Pons (tissue), 1 donor: ENCODE results near the gene FAM163B.

ENCODE experiments used
- DNase-seq: peaks from one replicate; pipeline ENCODE4 v3.0.0-alpha.2; 2016; ENCODE audit warnings: low spot score

The FAM163B gene

GRCh38 chr9:133581011-133581410 lies 28.2 kb downstream of the FAM163B start:
- no peak for DNase-seq

GRCh38 chr9:133580419-133580738 lies 28.8 kb downstream of the FAM163B start:
- DNase-seq, result no peak

GRCh38 chr9:133579601-133580418 lies 29.4 kb downstream of the FAM163B start:
- DNase-seq, result no peak

- no peak for DNase-seq
Observed at GRCh38 chr9:133578524-133579441, 30.4 kb downstream of the FAM163B start.

DNA sequence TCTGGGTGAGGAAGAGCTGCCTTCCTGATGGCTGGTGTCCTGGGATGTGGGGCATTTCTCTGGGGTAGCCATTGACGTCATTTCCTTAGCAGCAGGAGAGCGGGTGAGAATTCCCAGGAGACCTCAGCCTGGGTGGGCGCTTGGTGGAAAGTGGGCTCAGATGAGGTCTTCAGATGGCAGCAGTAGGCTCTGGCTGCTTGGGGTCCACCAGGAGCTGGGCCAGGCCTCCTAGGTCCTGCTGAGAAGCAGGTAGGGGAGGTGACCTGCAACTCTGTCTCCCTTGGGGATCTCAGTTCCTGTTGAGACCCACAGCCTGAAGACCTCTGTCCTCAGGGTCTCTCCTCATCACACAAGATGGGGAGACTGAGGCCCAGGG lies 31.5 kb downstream of the FAM163B start:
- DNase-seq, result no peak

- no peak for DNase-seq
Observed at GRCh38 chr9:133576875-133577736, 32.1 kb downstream of the FAM163B start.

GRCh38 chr9:133576031-133576874 lies 32.9 kb downstream of the FAM163B start:
- DNase-seq, result no peak

GRCh38 chr9:133575186-133576030 lies 33.8 kb downstream of the FAM163B start:
- no peak for DNase-seq

GRCh38 chr9:133574771-133575170 lies 34.4 kb downstream of the FAM163B start:
- no peak for DNase-seq

DNA sequence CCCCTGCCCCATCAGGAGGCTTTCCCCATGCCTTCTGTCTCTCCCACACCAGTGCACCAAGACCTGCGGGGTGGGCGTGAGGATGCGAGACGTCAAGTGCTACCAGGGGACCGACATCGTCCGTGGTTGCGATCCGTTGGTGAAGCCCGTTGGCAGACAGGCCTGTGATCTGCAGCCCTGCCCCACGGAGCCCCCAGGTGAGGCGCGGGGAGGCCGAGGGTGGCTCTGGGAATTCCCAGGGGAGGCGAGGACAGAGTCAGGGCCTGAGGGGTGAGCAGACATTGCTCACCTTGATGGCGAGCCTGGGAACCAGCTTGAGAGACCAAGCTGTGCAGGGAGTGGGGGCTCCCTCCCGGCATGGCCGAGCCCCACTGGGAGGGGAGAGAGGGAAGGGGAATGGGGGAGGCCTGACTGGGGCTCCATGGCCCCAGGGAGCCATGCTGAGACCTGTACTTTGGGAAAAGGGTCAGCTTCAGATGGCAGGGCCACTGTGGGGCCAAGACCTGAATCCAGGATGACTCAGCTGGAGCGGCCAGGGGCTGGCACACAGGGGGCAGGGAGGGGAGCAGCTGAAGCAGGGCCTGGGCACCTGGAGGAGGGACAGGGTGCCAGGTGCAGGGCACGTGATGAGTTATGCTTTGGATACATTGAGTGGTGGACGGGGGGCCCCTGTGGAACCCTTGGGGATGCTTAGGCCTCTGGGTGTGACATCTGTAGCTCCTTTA lies 35.2 kb downstream of the FAM163B start:
- no peak for DNase-seq

GRCh38 chr9:133572821-133573361 lies 36.3 kb downstream of the FAM163B start:
- DNase-seq, result peak; percentile 77

GRCh38 chr9:133571896-133572595 lies 37.1 kb downstream of the FAM163B start:
- DNase-seq, result no peak

- no peak for DNase-seq
Observed at GRCh38 chr9:133571391-133571890, 37.7 kb downstream of the FAM163B start.

DNA sequence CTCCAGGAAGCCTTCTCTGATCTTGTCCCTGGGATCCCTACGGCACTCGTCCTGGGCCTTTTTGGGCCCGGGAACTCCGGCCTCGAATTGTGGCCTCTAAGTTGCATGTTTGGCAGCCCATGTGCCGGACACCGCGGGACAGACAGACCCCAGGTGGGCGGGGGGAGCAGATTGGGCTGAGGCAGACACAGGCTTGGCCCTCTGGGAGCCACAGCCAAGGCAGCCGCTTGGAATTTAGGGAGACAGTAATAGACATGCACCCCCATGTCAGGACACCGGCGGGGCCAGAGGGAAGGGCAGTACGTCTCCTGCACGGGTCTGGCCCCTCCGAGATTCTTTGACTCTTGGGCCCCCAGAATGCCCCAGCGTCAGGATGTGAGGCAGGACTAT lies 38.5 kb downstream of the FAM163B start:
- no peak for DNase-seq

- DNase-seq, result no peak
Observed at GRCh38 chr9:133569891-133570690, 39.1 kb downstream of the FAM163B start.

- no peak for DNase-seq
Observed at GRCh38 chr9:133569121-133569785, 39.9 kb downstream of the FAM163B start.

- no peak for DNase-seq
Observed at GRCh38 chr9:133568186-133568585, 41.0 kb downstream of the FAM163B start.
